ENCODE data around the gene SRSF3.
"Not testable (repeated sequence)": the region's sequence is repeated elsewhere in the genome, so short reads cannot be mapped to it uniquely, and the experiment has no call there.

Gene SRSF3

DNA sequence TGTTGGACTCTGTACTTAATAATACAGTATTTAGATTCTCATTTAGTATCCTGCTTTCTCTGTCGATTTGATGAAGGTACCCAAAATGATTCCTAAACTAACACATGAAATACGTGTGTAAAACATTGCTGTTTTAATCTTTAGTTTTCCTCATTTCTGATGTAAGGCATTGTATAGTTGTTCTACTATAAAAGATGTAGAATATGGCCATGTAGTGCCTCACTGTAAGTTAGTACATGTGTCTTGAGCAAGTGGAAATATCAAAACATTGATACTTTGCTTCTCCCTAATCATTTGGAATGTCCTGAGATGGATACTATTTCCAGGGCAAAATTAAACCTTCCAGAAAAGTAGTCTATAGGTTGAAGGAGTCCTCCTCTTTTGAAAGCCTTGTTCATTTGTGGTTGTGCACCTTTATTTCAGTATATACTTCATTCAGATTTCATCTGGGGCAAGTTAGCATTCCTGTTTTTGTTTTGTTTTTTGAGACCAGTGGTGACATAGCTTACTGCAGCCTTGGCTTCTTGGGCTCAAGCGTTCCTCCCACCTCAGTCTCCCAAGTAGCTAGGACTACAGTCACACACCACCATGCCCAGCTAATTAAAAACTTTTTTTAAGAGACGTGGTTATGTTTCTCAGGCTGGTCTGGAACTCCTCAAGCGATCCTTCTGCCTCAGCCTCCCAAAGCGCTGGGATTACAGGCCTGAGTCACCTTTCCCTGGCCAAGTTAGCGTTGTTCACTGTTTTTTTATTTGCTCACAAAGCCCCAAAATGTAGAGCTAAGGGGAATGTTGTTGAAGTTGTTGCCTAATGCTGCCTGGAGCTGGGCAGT lies 11.6 kb downstream of the SRSF3 start:
- no peak for DNase-seq

DNA sequence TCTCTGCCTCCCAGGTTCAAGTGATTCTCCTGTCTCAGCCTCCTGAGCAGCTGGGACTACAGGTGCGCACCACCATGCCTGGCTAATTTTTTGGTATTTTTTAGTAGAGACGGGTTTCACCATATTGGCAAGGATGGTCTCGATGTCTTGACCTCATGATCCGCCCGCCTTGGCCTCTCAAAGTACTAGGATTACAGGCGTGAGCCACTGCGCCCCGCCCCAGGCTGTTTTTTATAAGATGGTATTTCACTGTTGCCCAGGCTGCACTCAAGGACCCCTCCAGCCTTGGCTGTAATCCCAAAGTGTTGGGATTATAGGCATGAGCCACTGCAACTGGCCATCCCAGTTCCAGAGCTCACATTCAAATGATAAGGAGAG lies 13.1 kb downstream of the SRSF3 start:
- not testable (repeated sequence) for DNase-seq

DNA sequence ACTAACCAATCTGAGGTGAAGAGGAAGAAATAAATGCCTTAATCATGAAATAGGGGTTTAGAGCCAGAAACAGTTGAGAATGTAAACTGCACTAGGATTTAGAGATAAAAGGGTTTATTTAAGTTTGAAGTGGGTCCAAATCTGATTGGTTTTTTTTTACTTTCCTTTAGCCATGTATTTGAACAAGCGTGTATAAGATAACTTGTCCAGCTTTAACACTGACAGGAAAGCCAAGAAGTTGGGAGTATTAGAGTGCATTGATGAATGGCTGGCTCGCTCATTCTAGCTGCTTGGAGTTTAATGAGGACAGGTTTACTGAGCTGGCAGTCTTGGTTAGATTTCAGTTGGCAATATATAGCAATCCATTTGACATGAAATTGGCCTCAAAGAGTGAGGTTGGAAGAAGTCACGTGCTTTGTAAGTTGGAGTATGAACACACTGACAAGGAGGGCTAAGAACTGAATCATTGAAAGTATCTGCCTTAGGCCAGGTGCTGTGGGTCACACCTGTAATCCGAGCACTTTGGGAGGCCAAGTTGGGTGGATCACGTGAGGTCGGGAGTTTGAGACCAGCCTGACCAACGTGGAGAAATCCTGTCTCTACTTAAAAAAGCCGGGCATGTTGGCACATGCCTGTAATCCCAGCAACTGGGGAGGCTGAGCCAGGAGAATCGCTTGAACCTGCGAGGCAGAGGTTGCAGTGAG lies 13.7 kb downstream of the SRSF3 start:
- no peak for DNase-seq

DNA sequence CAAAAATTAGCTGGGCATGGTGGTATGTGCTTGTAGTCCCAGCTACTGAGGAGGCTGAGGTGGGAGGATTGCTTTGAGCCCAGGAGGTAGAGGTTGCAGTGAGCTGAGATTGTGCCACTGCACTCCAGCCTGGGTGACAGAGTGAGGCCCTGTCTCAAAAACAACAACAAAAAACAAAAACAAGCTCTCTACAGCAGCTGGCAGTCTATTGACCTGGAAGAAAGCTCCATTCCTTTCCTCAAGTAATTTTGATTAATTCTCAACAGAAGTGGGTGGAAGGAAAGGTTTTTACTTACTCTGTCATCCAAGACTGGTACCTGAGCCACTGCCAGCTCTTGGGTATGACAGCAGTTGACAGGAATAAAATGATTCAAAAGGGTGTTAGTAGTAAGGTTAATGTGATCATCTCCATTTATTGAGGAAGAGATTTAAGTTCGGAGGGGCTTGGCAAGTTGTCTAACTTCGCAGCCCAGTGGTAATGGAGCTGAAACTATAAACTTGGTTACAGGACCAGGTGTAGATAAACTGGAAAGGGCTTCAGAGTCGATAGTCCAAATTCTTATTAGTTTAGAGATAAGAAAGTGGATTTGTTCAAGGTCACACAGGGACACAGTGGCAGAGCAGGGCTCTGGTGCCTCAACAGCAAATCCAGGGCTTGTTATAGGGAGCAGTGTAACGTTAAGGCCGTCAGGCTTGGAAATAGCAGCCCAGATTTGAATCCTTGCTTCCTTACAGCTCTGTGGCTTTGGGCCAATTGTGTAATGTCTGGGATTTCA lies 14.8 kb downstream of the SRSF3 start:
- no peak for DNase-seq

DNA sequence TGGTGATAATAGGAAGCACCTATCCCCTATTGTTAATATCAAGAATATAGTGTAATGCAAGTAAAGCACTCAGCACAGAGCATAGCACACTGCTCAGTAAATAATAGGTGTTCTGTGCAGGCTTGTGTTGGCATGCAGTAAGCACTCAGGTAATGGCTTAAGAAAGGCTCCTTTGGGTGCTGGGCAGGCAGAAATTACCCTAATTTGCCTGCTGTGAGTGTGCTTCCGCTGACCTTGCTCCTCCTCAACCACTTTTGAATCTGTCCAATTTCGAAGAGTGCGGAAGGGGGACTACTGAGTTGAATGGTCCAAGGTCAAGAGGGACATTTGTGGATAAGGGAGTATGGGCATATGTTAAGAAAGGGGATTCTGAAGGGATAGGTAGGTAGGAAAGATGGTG lies 15.4 kb downstream of the SRSF3 start:
- DNase-seq, result no peak

DNA sequence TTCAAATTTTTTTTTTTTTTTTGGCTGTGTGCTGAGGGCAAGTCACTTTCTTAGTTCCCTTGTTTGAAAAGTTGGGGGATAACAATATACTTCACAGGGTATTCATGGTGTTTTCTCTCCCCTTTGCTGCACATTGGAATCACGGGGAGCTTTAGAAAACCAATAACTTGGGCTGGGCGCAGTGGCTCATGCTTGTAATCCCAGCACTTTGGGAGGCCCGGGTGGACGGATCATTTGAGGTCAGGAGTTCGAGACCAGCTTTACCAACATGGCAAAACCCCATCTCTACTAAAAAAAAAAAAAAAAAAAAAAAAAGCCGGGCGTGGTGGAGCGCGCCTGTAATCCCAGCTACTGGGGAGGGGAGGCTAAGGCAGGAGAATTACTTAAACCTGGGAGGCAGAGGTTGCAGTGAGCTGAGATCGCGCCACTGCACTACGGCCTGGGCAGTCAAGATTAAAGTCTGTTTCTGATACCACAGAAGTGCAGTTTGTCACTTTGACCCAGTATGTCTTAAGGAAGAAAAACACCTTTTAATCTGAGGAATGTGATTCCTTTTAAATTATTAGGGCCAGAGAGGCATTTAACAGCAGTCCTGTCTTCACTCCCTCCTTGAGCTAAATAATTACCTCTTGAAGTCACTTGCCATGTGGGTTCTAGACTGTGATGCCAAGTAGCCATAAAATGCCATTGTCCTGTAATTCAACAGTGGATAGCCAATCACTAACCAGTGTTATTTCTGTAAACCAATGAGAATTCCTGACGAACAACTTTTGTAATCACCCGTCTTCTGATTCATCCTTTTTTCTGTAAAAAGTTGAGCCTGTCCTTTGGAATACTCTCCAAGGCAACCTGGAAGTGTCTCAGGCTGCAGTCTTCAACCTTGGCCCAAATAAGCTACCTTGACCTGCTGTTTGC lies 16.1 kb downstream of the SRSF3 start:
- no peak for DNase-seq

DNA sequence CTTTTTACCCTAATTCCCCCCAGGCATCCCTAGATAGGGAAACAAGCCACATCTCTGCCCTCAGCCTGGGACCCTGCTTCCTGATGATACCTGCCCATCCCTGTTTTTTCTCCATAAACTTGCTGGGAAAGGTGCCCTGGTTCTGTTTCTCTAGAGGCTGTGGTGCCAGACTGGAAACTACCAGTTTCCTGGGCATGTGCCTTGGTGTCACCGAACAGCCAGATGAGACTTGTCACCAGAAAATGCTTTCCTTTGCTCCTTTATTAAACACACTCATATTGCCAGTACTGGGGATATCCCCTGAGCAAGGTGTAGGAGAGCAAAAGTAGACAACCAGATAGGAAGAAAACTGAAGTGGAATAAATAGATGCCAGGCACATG lies 16.8 kb downstream of the SRSF3 start:
- DNase-seq, result no peak

DNA sequence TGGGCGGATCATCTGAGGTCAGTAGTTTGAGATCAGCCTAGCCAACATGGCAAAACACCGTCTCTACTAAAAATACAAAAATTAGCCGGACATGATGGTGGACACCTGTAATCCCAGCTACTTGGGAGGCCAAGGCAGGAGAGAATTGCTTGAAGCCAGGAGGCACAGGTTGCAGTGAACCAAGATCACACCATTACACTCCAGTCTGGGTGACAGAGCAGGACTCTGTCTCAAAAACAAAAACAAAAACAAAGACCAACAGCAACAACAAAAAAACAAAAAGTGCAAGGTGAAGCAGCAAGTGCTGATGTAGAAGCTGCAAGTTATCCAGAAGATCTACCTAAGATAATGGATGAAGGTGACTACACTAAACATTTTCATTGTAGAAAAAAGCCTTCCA lies 17.5 kb downstream of the SRSF3 start:
- DNase-seq, result not testable (repeated sequence)

DNA sequence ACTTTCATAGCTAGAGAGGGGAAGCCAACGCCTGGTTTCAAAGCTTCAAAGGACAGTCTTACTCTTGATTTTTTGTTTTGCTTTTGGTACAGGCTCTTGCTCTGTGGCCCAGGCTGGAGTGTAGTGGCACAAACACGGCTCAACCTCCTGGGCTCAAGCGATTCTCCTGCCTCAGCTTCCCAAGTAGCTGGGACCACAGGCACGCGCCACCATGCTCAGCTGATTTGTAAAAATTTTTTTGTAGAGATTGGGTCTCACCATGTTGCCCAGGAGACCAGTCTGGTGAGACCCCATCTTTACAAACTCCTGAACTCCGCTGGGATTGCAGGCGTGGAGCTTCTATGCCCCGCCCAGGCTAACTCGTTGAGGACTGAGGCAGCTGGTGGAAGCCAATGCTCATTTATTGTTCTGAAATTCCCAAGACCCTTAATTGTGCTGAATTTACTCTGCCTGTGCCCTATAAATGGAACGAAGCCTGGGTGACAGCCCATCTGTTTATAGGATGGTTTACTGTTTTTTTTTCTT lies 18.0 kb downstream of the SRSF3 start:
- DNase-seq, result no peak

DNA sequence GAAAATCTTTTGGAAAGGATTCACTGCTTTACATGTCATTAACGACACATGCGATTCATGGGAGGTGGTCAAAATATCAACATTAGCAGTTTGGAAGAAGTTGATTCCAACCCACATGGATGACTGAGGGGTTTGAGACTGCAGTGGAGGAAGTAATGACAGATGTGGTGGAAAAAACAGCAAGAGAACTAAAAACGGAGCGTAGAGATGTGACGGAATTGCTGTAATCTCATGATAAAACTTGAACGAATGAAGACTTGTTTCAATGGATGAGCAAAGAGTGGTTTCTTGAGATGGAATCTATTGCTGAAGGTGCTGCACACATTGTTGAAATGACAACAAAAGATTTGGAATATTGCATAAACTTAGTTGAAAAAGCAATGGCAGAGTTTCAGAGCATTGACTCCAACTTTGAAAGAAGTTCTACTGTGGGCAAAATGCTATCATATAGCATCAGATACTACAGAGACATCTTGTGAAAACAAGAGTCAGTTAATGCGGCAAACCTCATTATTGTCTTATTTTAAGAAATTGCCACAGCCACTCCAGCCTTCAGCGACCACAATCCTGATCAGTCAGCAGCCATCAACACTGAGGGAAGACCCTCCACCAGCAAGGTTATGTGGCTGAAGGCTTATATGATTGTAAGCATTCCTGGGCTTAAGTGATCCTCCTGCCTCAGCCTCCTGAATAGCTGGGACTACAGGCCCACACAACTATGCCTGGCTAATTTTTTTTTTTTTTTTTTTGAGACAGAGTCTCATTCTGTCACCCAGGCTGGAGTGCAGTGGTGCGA lies 19.2 kb downstream of the SRSF3 start:
- no peak for DNase-seq

DNA sequence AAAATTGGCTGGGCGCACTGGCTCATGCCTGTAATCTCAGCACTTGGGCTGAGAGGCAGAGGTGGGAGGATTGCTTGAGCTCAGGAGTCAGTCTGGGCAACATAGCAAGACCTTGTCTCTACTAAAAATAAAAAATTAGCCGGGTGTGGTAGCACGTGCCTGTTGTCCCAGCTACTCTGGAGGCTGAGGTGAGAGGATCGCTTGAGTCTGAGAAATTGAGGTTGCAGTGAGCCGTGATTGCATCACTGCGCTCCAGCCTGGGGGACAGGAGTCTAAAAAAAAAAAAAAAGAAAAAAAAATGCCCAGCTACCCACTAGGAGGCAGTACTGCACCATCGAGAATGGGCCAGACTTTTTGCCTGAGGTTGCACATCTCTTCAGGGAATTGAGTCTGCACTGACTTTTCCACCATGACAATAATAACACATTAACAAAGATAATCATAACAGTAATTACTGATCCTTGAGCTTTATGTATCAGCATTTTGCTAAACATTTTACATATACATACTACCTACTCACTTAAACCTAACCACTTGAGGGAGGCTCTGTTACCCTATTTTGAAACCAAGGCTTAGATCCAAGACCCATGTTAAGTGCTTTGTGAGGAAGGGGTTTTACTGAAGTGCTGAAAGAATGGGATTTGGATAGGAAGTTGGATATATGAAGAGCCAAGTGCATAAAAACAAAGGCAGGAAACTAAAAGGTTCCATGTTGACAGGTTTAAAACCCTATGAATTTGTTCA lies 21.0 kb downstream of the SRSF3 start:
- peak; percentile 43 to 50 for DNase-seq

DNA sequence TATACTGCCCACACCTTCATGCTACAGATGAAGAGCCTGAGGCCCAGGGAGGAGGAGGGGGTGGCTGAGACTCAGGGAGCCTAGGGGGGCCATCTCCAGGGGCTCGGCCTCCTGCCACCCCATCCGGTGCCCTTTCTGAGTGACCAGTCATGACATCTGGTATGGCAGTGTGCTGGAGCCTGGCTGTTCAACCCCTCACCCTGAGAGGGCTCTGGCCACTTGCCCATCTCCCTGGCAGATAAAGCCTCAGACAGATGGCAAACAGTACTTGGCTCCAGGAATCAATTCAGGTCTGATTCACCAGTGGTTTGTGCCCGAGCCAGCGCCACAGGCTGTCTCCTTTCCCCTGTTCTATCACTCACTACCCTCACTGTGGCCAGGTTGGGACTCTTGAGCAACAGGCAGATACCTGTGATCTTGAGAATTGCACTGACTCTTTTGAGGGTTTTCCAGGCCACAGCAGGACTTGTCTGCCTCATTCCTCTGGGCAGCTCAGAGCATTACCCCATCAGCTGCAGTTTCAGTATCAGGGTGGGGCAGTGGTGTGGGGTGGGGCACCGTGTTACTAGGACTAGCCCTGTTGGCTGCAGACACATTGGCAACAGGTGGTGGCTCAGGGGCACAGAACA lies 22.8 kb downstream of the SRSF3 start:
- DNase-seq, result peak in 1 of 2 experiments; percentile 74

DNA sequence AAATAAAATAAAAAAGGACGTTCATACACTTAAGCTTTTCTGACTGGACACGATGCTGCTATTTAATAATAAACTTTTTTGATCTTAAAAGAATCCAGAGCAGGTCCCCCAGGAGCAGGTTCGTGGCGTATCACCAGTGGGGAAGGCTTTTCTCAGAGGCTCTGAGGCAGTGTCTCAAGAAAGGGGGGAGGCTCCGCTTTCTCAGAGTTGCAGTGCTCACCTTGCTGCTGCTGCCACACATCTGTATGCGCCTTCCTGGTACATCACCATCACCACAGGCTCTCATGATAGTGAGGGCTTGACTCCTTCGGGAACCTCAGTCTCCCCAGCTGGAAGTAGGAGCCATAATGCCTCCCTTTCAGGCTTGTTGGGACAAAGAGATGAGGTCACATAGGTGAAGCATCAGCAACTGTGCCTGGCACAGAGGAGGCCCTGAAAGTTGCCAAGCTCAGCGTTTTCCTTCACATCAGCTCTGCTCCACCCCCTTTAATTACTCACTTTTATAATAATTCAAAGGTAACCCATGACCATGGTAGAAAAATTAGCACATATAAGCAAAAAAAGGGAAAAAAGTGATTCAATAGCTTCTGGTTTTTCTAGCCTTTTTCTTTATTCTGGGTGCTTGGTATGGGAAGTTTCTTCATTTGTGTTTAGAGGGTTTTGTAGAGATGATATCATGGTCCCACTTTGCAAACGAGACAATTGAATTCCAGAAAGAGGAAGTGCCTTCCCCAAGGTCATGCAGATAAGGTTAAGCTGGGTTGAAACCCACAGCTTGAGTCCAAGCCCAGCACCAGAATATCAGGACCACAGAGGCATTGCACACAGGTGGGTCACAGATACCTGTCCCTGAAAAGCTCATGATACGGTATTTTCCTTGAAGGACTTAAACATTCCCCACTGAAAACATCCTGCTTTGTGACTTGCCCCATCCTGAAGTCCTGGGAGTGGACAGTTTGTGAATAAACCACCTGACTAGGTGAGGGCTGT lies 24.5 kb downstream of the SRSF3 start:
- DNase-seq, result no peak

DNA sequence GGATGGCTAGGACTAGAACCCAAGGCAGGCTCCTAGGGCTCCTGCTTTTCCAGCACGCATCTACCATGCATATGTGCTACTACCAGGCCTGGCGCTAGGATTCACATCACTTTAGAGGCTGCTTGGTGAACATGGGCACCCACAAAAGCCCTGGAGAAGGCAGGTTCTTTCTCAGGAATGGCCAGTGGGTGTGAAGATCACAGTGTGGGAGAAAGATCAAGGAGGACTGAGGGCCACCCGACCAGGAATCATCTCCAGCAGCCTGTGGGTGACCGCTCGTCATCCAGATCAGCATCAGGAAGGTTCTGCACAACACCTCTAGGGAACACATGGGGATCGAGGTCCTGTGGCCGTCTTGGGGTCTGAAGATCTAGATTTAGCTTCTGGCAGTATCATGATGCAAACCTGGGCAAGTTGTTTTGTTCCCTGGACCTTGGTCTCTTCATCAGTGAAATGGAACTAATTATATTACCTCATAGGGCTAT lies 27.3 kb downstream of the SRSF3 start:
- DNase-seq, result no peak

DNA sequence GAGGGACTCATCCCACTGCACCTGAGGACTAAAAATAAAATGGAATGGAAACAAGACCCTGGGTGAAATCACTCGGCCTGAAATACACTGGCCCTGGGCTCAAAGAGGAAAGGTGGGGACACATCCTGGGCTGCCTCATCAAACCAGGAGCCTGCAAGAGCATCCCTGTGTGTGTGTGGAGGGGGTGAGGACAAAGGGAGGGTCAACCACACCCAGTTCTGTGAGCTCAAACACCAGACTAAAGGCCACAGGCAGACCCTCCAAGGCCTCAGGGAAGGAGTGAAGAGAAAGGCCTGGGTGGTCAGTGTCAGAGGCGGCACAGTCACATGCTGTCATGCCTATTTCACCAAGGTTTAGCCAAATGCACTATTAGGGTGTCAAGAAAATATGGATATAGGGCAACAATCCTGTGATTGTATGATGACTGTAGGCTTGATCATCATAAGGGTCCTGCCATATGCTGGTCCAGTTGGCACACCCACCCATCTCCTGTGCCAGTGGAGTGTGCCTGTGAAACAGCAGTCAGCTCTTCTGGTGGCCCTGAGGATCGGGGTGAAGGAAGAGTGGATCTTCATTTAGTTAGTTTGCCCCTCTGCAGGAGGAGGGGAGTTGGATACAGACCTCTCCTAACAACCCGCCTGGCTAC lies 28.9 kb downstream of the SRSF3 start:
- no peak for DNase-seq

DNA sequence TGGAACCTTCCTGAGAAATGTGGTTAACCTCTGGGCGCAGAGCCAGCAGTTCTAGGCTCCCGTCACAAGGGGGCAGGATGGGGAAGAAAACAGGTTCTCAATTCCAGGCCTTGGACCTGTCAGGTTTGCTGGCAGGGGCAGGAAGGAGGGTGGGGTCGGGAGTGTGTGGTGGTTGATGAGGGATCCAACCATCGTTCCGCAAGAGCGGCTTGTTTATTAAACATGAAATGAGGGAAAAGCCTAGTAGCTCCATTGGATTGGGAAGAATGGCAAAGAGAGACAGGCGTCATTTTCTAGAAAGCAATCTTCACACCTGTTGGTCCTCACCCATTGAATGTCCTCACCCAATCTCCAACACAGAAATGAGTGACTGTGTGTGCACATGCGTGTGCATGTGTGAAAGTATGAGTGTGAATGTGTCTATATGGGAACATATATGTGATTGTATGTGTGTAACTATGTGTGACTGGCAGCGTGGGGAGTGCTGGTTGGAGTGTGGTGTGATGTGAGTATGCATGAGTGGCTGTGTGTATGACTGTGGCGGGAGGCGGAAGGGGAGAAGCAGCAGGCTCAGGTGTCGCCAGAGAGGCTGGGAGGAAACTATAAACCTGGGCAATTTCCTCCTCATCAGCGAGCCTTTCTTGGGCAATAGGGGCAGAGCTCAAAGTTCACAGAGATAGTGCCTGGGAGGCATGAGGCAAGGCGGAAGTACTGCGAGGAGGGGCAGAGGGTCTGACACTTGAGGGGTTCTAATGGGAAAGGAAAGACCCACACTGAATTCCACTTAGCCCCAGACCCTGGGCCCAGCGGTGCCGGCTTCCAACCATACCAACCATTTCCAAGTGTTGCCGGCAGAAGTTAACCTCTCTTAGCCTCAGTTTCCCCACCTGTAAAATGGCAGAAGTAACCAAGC lies 29.6 kb downstream of the SRSF3 start:
- peak; percentile 85 to 87 for DNase-seq

Data from NCI-H2081 (cell line).